ENCODE measurements around the gene HSPB7. TPM values are rescaled to one million over a fixed set of nuclear protein-coding genes. Genes with fewer than 3 reads are reported as not detected.

The HSPB7 gene
- polyA plus RNA-seq, 1 donor (not counting 4 experiments of a cell fraction or from before 2014, with no cell fraction given): 0.05 TPM

DNA sequence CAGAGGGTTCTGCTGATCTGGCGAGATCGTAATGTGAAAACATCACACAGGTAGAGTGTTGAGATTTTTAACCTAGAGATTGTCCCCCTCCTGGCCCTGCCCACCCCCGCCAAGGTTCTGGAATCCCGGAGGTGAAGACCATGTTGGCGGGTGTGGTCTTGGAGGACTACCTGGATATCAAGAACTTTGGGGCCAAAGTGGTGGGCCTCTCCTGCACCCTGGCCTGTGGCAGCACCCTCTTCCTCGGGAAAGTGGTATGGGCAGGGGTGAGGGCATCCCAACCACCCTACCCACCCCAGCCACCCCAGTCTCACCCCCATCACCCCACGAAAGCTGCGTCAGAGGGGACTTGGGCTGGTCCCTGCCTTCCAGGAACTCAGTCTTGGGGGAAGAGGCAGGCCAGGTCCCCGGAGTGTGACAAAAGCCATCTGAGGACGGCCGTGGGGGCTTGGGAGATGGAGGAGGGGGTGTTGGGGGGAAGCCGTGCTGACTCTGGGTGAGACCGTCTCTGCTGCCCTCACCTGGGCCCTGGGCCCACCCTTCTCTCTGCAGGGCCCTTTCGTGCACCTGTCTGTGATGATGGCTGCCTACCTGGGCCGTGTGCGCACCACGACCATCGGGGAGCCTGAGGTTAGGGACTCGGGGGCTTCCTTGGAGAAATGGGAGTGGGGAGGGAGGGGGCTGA, 30.1 kb upstream of the HSPB7 start:
- dilution Hi-C loops (cut with MboI; ENCODE audit: extremely low pct_ligation_motif_present, low sequenced_read_pairs): no loop called here
- FAIRE-seq: no peak

DNA sequence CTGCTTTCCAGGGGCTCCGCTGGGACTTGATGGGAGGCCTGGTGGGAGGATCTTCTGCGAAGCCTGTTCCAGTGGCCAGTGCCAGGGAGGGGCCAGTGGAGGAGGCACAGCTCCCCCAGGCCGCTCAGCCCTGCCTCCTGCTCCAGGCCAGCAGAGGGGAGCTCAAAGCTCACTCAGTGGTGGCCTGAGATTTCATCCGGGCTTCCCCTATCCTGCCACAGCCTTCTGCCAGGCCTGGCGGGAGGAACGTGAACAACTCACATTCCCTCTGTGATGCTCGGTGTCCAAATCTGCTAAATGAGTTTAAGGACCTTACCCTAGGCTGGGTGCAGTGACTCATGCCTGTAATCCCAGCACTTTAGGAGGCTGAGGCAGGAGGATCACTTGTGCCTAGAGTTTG, 29.0 kb upstream of the HSPB7 start:
- FAIRE-seq (no peak), DNase-seq (ENCODE audit: low read depth, low spot score) (no peak)
- Histone ChIP-seq H2AFZ (ENCODE audit: control insufficient read depth, low read length) (no peak overlapping the region), H3K79me2 (ENCODE audit: control insufficient read depth, insufficient read depth, low read length) (no peaks in the 10 kb centered on the region), H3K9ac (ENCODE audit: control insufficient read depth, extremely low read depth, insufficient read depth, low read length) (no peak overlapping the region), H3K4me2 (ENCODE audit: control insufficient read depth, extremely low read depth, insufficient read depth, low read depth, low read length) (no peak overlapping the region), H3K4me3 (ENCODE audit: control insufficient read depth in 2 of 3, extremely low read depth in 1 of 3, insufficient read depth in 2 of 3, low read depth in 1 of 3, low read length in 3 of 3) (no peak overlapping the region), H3K9me1 (ENCODE audit: control insufficient read depth, extremely low read depth, insufficient read depth, low read length) (no peaks in the 10 kb centered on the region), H4K20me1 (ENCODE audit: control insufficient read depth, extremely low read depth, insufficient read depth, low read length) (no peaks in the 10 kb centered on the region), H3K27me3 (ENCODE audit: control insufficient read depth, extremely low read depth, insufficient read depth, low read length) (no peaks in the 10 kb centered on the region), H3K27ac (ENCODE audit: control insufficient read depth, insufficient read depth, low read length) (no peak overlapping the region), H3K36me3 (ENCODE audit: control insufficient read depth in 2 of 2, extremely low read depth in 1 of 2, insufficient read depth in 2 of 2, low read length in 2 of 2) (no peaks in the 10 kb centered on the region), H3K4me1 (ENCODE audit: control insufficient read depth, extremely low read depth, insufficient read depth, low read length) (peaks cover 2% of the 10 kb centered on the region), H3K9me3 (ENCODE audit: control insufficient read depth, low read depth, low read length) (no peaks in the 10 kb centered on the region)
- dilution Hi-C loops (cut with MboI; ENCODE audit: extremely low pct_ligation_motif_present, low sequenced_read_pairs): no loop called here
- TF ChIP-seq EZH2 (IDR thresholded peaks at IDR 0.05; ENCODE audit: low read length): no peak
- TF ChIP-seq, protein P1, sequence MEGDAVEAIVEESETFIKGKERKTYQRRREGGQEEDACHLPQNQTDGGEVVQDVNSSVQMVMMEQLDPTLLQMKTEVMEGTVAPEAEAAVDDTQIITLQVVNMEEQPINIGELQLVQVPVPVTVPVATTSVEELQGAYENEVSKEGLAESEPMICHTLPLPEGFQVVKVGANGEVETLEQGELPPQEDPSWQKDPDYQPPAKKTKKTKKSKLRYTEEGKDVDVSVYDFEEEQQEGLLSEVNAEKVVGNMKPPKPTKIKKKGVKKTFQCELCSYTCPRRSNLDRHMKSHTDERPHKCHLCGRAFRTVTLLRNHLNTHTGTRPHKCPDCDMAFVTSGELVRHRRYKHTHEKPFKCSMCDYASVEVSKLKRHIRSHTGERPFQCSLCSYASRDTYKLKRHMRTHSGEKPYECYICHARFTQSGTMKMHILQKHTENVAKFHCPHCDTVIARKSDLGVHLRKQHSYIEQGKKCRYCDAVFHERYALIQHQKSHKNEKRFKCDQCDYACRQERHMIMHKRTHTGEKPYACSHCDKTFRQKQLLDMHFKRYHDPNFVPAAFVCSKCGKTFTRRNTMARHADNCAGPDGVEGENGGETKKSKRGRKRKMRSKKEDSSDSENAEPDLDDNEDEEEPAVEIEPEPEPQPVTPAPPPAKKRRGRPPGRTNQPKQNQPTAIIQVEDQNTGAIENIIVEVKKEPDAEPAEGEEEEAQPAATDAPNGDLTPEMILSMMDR (optimal IDR thresholded peaks at IDR 0.05 in 1 of 3, IDR thresholded peaks at IDR 0.05 in 1 of 3, conservative IDR thresholded peaks at IDR 0.05 in 1 of 3; ENCODE audit: extremely low read depth in 1 of 3, insufficient read depth in 2 of 3, low read length in 3 of 3): no peak

More for the DNA sequence above, 30.1 kb upstream of the HSPB7 start:
- H3K4me1 ChIP-seq (ENCODE audit: control insufficient read depth, extremely low read depth, insufficient read depth, low read length): peaks cover 2% of the 10 kb centered on the region
- no peaks in the 10 kb centered on the region for H3K79me2 ChIP-seq (ENCODE audit: control insufficient read depth, insufficient read depth, low read length)
- H3K4me2 ChIP-seq (ENCODE audit: control insufficient read depth, extremely low read depth, insufficient read depth, low read depth, low read length): no peak overlapping the region
- H3K9ac ChIP-seq (ENCODE audit: control insufficient read depth, extremely low read depth, insufficient read depth, low read length): no peak overlapping the region
- no peak overlapping the region for H3K4me3 ChIP-seq (ENCODE audit: control insufficient read depth in 2 of 3, extremely low read depth in 1 of 3, insufficient read depth in 2 of 3, low read depth in 1 of 3, low read length in 3 of 3)
- H3K27ac ChIP-seq (ENCODE audit: control insufficient read depth, insufficient read depth, low read length): no peak overlapping the region
- no peaks in the 10 kb centered on the region for H3K9me1 ChIP-seq (ENCODE audit: control insufficient read depth, extremely low read depth, insufficient read depth, low read length)
- no peak overlapping the region for H2AFZ ChIP-seq (ENCODE audit: control insufficient read depth, low read length)
- H3K27me3 ChIP-seq (ENCODE audit: control insufficient read depth, extremely low read depth, insufficient read depth, low read length): no peaks in the 10 kb centered on the region
- H3K36me3 ChIP-seq (ENCODE audit: control insufficient read depth in 2 of 2, extremely low read depth in 1 of 2, insufficient read depth in 2 of 2, low read length in 2 of 2): no peaks in the 10 kb centered on the region
- TF ChIP-seq EZH2 (IDR thresholded peaks at IDR 0.05; ENCODE audit: low read length): no peak
- TF ChIP-seq, protein P1 (optimal IDR thresholded peaks at IDR 0.05 in 1 of 3, IDR thresholded peaks at IDR 0.05 in 1 of 3, conservative IDR thresholded peaks at IDR 0.05 in 1 of 3; ENCODE audit: extremely low read depth in 1 of 3, insufficient read depth in 2 of 3, low read length in 3 of 3): no peak
- no peak for DNase-seq (ENCODE audit: low read depth, low spot score)
- no peaks in the 10 kb centered on the region for H3K9me3 ChIP-seq (ENCODE audit: control insufficient read depth, low read depth, low read length)
- no peaks in the 10 kb centered on the region for H4K20me1 ChIP-seq (ENCODE audit: control insufficient read depth, extremely low read depth, insufficient read depth, low read length)
